Nephron (organoid): ENCODE data around the gene GDF3.
"Not testable (repeated sequence)": the region's sequence is repeated elsewhere in the genome, so short reads cannot be mapped to it uniquely, and the experiment has no call there.

Source experiments
- H3K27ac Mint-ChIP-seq, 3 experiments: 2 replicates each; pipeline ENCODE4 v1.8.0; 2020; ENCODE audit warnings: mixed read lengths in 3 of 3, mild to moderate bottlenecking in 2 of 3, moderate library complexity in 1 of 3
- H3K27me3 Mint-ChIP-seq: 2 replicates; pipeline ENCODE4 v1.8.0; 2021; ENCODE audit warnings: low read depth, mild to moderate bottlenecking, moderate library complexity, mixed read lengths
- H3K36me3 Mint-ChIP-seq: 2 replicates; pipeline ENCODE4 v1.8.0; 2020; ENCODE audit warnings: low read depth, mixed read lengths
- H3K4me1 Mint-ChIP-seq: 2 replicates; pipeline ENCODE4 v1.8.0; 2020; ENCODE audit warnings: mixed read lengths
- H3K4me3 Mint-ChIP-seq, 3 experiments: 2 replicates each; pipeline ENCODE4 v1.8.0; 2020; ENCODE audit warnings: mild to moderate bottlenecking in 3 of 3, mixed read lengths in 3 of 3, moderate library complexity in 2 of 3
- H3K9me3 Mint-ChIP-seq: 2 replicates; pipeline ENCODE4 v1.8.0; 2020; ENCODE audit warnings: mixed read lengths
- CTCF ChIP-seq, 3 experiments: fragments of 200-600 bp; sonication (generic); IDR thresholded peaks; one replicate each; pipeline ENCODE4 v1.5.0; 2021; ENCODE audit warnings: antibody characterized with exemption in 3 of 3; ENCODE audit not compliant: unreplicated experiment in 3 of 3

Gene GDF3

GRCh38 chr12:7695566-7696197 is at the start of gene GDF3:
TSS of gene GDF3 (minus strand) at chr12:7695775. CDS start at chr12:7695728, 47 bp downstream.
- H3K4me3 Mint-ChIP-seq, result no peak within 1 kb of the TSS
- TF ChIP-seq CTCF (IDR thresholded peaks at IDR 0.05; ENCODE audit: unreplicated experiment in 3 of 3), result no peak
- H3K9me3 Mint-ChIP-seq, result no peaks in the 10 kb centered on the region
- no peaks in the 10 kb centered on the region for H3K27me3 Mint-ChIP-seq
- no peaks in the 10 kb centered on the region for H3K36me3 Mint-ChIP-seq
- peak within 1 kb of the TSS in 1 of 3 experiments; percentile 57 for H3K27ac Mint-ChIP-seq
- peaks cover 5% of the 10 kb centered on the region for H3K4me1 Mint-ChIP-seq

GRCh38 chr12:7732993-7733392 is 37.4 kb upstream of the GDF3 start:
- no peak for TF ChIP-seq CTCF (IDR thresholded peaks at IDR 0.05; ENCODE audit: unreplicated experiment in 3 of 3)
- H3K4me1 Mint-ChIP-seq, result peaks cover 19% of the 10 kb centered on the region
- H3K9me3 Mint-ChIP-seq, result no peaks in the 10 kb centered on the region
- no peaks in the 10 kb centered on the region for H3K36me3 Mint-ChIP-seq
- H3K27ac Mint-ChIP-seq, result no peak overlapping the region
- H3K27me3 Mint-ChIP-seq, result no peaks in the 10 kb centered on the region
- H3K4me3 Mint-ChIP-seq, result no peak overlapping the region

DNA sequence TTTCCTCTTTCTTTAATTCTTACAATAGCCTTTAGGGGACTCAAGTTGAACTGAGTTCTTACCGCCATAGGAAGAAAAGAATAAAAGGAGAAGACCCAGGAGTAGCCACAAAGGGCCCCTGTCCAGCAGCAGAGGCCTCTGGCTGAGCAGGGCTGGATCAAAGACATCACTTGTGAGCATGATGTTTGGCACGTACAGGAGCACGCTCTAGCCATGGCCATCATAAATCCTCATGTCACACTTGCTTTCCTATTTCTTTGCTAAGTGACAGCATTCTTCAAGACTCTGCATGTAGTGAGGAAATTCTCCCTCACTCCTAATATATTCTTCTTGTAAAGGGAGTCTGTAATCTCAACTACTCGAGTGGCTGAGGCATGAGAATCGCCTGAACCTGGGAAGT is 35.9 kb upstream of the GDF3 start:
- no peaks in the 10 kb centered on the region for H3K27me3 Mint-ChIP-seq
- H3K4me1 Mint-ChIP-seq, result peaks cover 19% of the 10 kb centered on the region
- no peak overlapping the region for H3K4me3 Mint-ChIP-seq
- H3K36me3 Mint-ChIP-seq, result no peaks in the 10 kb centered on the region
- H3K9me3 Mint-ChIP-seq, result no peaks in the 10 kb centered on the region
- no peak for TF ChIP-seq CTCF (IDR thresholded peaks at IDR 0.05; ENCODE audit: unreplicated experiment in 3 of 3)
- H3K27ac Mint-ChIP-seq, result peak overlapping the region; percentile 55 to 85 (median 84)

DNA sequence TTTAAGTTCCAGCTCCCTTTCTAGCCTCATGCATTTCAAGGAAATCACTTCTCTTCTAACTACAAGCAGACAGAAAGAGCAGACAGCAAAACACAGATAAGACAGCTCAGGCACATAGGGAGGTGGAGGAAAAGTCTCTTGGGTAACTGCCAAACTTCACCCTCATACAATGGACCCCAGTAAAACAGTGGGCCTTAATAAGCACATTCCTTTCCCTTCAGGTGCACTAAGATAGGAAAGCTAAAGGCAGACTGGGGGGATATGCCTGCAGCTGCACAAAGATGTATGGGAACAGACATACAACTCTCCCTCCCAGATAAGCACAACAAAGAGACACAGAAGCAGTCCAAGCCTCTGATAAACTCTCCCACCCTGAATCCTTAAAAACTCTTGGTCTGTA is 35.4 kb upstream of the GDF3 start:
- not testable (repeated sequence) for H3K36me3 Mint-ChIP-seq, H3K4me3 Mint-ChIP-seq, H3K27me3 Mint-ChIP-seq, H3K9me3 Mint-ChIP-seq
- Mint-ChIP-seq H3K27ac (peak overlapping the region; percentile 55 to 85 (median 57)), H3K4me1 (peaks cover 19% of the 10 kb centered on the region)

- Mint-ChIP-seq H3K4me1 (peaks cover 19% of the 10 kb centered on the region), H3K36me3 (no peaks in the 10 kb centered on the region), H3K9me3 (no peaks in the 10 kb centered on the region), H3K27ac (no peak overlapping the region), H3K4me3 (no peak overlapping the region), H3K27me3 (no peaks in the 10 kb centered on the region)
- TF ChIP-seq CTCF (IDR thresholded peaks at IDR 0.05; ENCODE audit: unreplicated experiment in 3 of 3), result no peak
Observed at GRCh38 chr12:7729746-7730145, 34.2 kb upstream of the GDF3 start.

DNA sequence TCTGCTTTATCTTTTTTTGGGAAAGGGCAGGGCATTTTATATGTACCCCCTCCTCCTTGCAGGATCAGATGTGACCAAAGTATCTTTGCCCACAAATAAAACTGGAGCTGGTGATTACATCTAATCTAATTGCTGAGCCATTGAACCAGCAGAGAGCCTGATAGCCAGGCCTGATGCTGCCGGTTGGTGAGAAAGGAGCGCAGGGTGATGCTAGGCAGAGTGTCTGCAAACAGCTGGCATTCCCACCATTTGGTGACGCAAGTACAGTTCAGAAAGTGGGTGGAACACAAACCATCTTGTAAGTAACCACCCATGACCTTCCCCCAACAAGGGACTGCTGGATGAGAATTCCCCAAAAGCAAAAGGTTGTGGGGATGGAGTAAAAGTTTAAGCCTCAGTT is 28.4 kb upstream of the GDF3 start:
- H3K4me1 Mint-ChIP-seq, result no peaks in the 10 kb centered on the region
- no peak overlapping the region for H3K27ac Mint-ChIP-seq
- H3K27me3 Mint-ChIP-seq, result no peaks in the 10 kb centered on the region
- no peaks in the 10 kb centered on the region for H3K9me3 Mint-ChIP-seq
- H3K36me3 Mint-ChIP-seq, result no peaks in the 10 kb centered on the region
- no peak for TF ChIP-seq CTCF (IDR thresholded peaks at IDR 0.05; ENCODE audit: unreplicated experiment in 3 of 3)
- H3K4me3 Mint-ChIP-seq, result no peak overlapping the region
